GM12878 (cell line): ENCODE results near the gene STON2. TPM values are rescaled to one million over a fixed set of nuclear protein-coding genes. Genes with fewer than 3 reads are reported as not detected.
A peak's percentile ranks its signal among the peaks of the same experiment; 100 is the strongest.

Experiments
- ATAC-seq: fragments of 200-7000 bp; cut with Tn5 transposase; 3 replicates; pipeline ENCODE4 v1.9.1; 2020; ENCODE audit warnings: mild to moderate bottlenecking, moderate library complexity
- BruUV-seq: library from RNA; stranded (reverse); fragments of 400-500 nt; replicated peaks from 2 replicates; lab custom pipeline; 2021; lab: Mats Ljungman, UMichigan
- CTCF ChIA-PET: fragments of 300-600 bp; sonication (Branson Sonifier 250); formaldehyde crosslinking; extraction: SDS; loops from one replicate; lab custom pipeline; 2021; ENCODE audit warnings: inconsistent platforms; lab: Yijun Ruan, JAX
- POLR2A ChIA-PET: fragments of 350-600 bp; formaldehyde crosslinking; extraction: SDS; loops from one replicate; lab custom pipeline; 2021; ENCODE audit warnings: inconsistent platforms; lab: Charles Lee
- RAD21 ChIA-PET: fragments of 300-600 bp; sonication (Branson Sonifier 250); formaldehyde crosslinking; loops from one replicate; lab custom pipeline; 2023; ENCODE audit warnings: antibody characterized with exemption; ENCODE audit not compliant: unreplicated experiment; lab: Charles Lee
- SMC1A ChIA-PET: fragments of 300-600 bp; sonication (Branson Sonifier 250); formaldehyde crosslinking; loops from one replicate; lab custom pipeline; 2023; ENCODE audit not compliant: unreplicated experiment, uncharacterized antibody; lab: Charles Lee
- DNase-seq: peaks from one replicate; pipeline ENCODE4 v3.0.0-alpha.2; 2011; ENCODE audit warnings: low read depth, low spot score
- FAIRE-seq: peaks from 3 replicates; lab custom pipeline; 2011; peaks lifted over from hg19 to GRCh38; lab: Jason Lieb, UNC
- H2AFZ ChIP-seq: 2 replicates; pipeline ENCODE4 v1.6.0; 2011; ENCODE audit warnings: low read depth, low read length, control low read depth; ENCODE audit not compliant: control insufficient read depth
- H3K27ac ChIP-seq: 2 replicates; pipeline ENCODE4 v1.5.1; 2011; ENCODE audit warnings: control low read depth; ENCODE audit not compliant: control insufficient read depth, insufficient read depth
- H3K27me3 ChIP-seq, 2 experiments: replicated peaks in 1 of 2; 2 replicates each; pipeline versions ENCODE4 v1.6.0 to v1.6.1; 2011; ENCODE audit warnings: low read length in 1 of 2; ENCODE audit not compliant: control insufficient read depth in 2 of 2, insufficient read depth in 2 of 2
- H3K36me3 ChIP-seq, 2 experiments: 2 replicates each; pipeline ENCODE4 v1.5.1; 2011; ENCODE audit warnings: low read length in 1 of 2; ENCODE audit not compliant: control insufficient read depth in 2 of 2, insufficient read depth in 2 of 2
- H3K4me1 ChIP-seq: 2 replicates; pipeline ENCODE4 v1.6.1; 2011; ENCODE audit warnings: mild to moderate bottlenecking, low read length, moderate library complexity, mixed read lengths; ENCODE audit not compliant: control insufficient read depth, insufficient read depth
- H3K4me2 ChIP-seq: 2 replicates; pipeline ENCODE4 v1.6.0; 2011; ENCODE audit warnings: control low read depth; ENCODE audit not compliant: control insufficient read depth, insufficient read depth
- H3K4me3 ChIP-seq: fragments of 200-600 bp; sonication (generic); 2 replicates; pipeline ENCODE4 v1.5.1; 2016
- H3K79me2 ChIP-seq: 2 replicates; pipeline ENCODE4 v1.6.0; 2011; ENCODE audit warnings: low read length; ENCODE audit not compliant: control insufficient read depth, insufficient read depth
- H3K9ac ChIP-seq: 2 replicates; pipeline ENCODE4 v1.8.0; 2011; ENCODE audit warnings: low read length, control low read depth, mixed read lengths; ENCODE audit not compliant: control insufficient read depth, insufficient read depth
- H3K9me3 ChIP-seq: replicated peaks from 3 replicates; pipeline ENCODE4 v1.5.1; 2011; ENCODE audit warnings: mild to moderate bottlenecking, low read length; ENCODE audit not compliant: control insufficient read depth, insufficient read depth
- H4K20me1 ChIP-seq: 2 replicates; pipeline ENCODE4 v1.6.0; 2011; ENCODE audit not compliant: control insufficient read depth, insufficient read depth
- CREM ChIP-seq: IDR thresholded peaks from 2 replicates; pipeline ENCODE4 v1.6.1; 2014; ENCODE audit warnings: antibody characterized with exemption, low read depth
- HSF1 ChIP-seq: fragments of 150-350 bp; IDR thresholded peaks from 2 replicates; pipeline ENCODE4 v1.6.1; 2014; ENCODE audit warnings: mild to moderate bottlenecking, low read depth, low read length
- MEF2B ChIP-seq: fragments of 450-650 bp; IDR thresholded peaks from 2 replicates; pipeline ENCODE4 v1.6.1; 2018; ENCODE audit warnings: mild to moderate bottlenecking, moderate library complexity; ENCODE audit not compliant: partially characterized antibody, poor library complexity, severe bottlenecking
- MLLT1 ChIP-seq: fragments of 450-650 bp; IDR thresholded peaks from 2 replicates; pipeline ENCODE4 v1.6.1; 2016; ENCODE audit warnings: mild to moderate bottlenecking
- MXI1 ChIP-seq: fragments of 150-350 bp; IDR thresholded peaks from 2 replicates; pipeline ENCODE4 v1.6.1; 2011; ENCODE audit warnings: low read depth, mild to moderate bottlenecking, inconsistent platforms, low read length, improper control_type of control experiment
- NBN ChIP-seq: fragments of 450-650 bp; IDR thresholded peaks from 2 replicates; pipeline ENCODE4 v1.6.1; 2016
- POLR2AphosphoS5 ChIP-seq: IDR thresholded peaks from 2 replicates; pipeline ENCODE4 v1.6.1; 2011; ENCODE audit warnings: mild to moderate bottlenecking, low read length, inconsistent platforms
- PRDM15 ChIP-seq: fragments of 450-650 bp; formaldehyde crosslinking; IDR thresholded peaks from 2 replicates; pipeline ENCODE4 v1.4.0; 2020; ENCODE audit warnings: mild to moderate bottlenecking, moderate library complexity
- RAD21 ChIP-seq: IDR thresholded peaks from 2 replicates; pipeline ENCODE4 v1.6.1; 2011; ENCODE audit warnings: mild to moderate bottlenecking, low read depth, low read length, moderate library complexity; ENCODE audit not compliant: insufficient read depth
- RELB ChIP-seq: fragments of 450-650 bp; IDR thresholded peaks from 2 replicates; pipeline ENCODE4 v1.6.1; 2017; ENCODE audit warnings: low read depth, mild to moderate bottlenecking, moderate library complexity
- STAT1 ChIP-seq: fragments of 450-650 bp; conservative IDR thresholded peaks from 2 replicates; pipeline ENCODE4 v1.6.1; 2014; ENCODE audit warnings: antibody characterized with exemption, mild to moderate bottlenecking
- WRNIP1 ChIP-seq: IDR thresholded peaks from 2 replicates; pipeline ENCODE4 v1.6.1; 2011; ENCODE audit warnings: low read depth, low read length, improper control_type of control experiment, borderline replicate concordance
- WGBS: methylation state at CpG from one replicate; pipeline ENCODE4 v1.1.6; 2016; ENCODE audit warnings: low lambda C conversion rate; ENCODE audit not compliant: insufficient replicate concordance, insufficient coverage; ENCODE audit errors: missing lambda C conversion rate; 5-methylcytosine and 5-hydroxymethylcytosine counted together
- in situ Hi-C: fragments of 300-500 bp; cut with MboI; formaldehyde crosslinking; loops from 9 replicates; pipeline ENCODE4 v1.14.3; 2018; ENCODE audit warnings: mixed read lengths
- intact Hi-C: fragments of 100-400 bp; cut with micrococcal nuclease; formaldehyde crosslinking; loops from one replicate; pipeline ENCODE4 v1.14.2; 2022; ENCODE audit not compliant: unreplicated experiment
- polyA plus RNA-seq, 11 experiments: library from polyadenylated mRNA; depleted of rRNA in 4 of 11; unstranded in 6 of 11; stranded (reverse) in 5 of 11; fragments of >200 nt; fragmentation: Nextera tagmentation in 4 of 11; fragmentation: Illumina TruSeq in 1 of 11; extraction: Ambion mirVana in 4 of 11; extraction: Trizol in 1 of 11; gene quantifications; 1 replicate in 1 of 11; 2 replicates in 10 of 11; pipeline versions ENCODE4 v1.2.1 to v1.2.3, GENCODE V29; 2011 to 2016; ENCODE audit warnings: inconsistent platforms in 2 of 11, missing spikeins in 2 of 11, low read depth in 1 of 11
- total RNA-seq, 4 experiments: library from RNA; depleted of rRNA in 3 of 4; stranded (reverse); fragments of >200 nt in 3 of 4; fragmentation: Illumina TruSeq in 1 of 4; extraction: Trizol in 1 of 4; gene quantifications; 2 replicates each; pipeline versions ENCODE4 v1.2.1 to v1.2.3, GENCODE V29; 2013 to 2021

Gene STON2
- total and polyA plus RNA-seq, 10 of the 15 experiments (the other 5 are each of a cell fraction or from before 2014, with no cell fraction given): 0.03 to 0.13 (median 0.03) TPM; not detected in 7

- TF ChIP-seq PRDM15 (CRISPR knock-in tag) (no peak), MXI1 (no peak), WRNIP1 (no peak), STAT1 (no peak), POLR2AphosphoS5 (no peak)
Observed at GRCh38 chr14:81222126-81222525, 178.0 kb downstream of the STON2 start (continued).

GRCh38 chr14:81221579-81222102 lies 178.5 kb downstream of the STON2 start:
- Histone ChIP-seq H2AFZ (peak overlapping the region; percentile 89), H3K4me2 (peak overlapping the region; percentile 51), H3K27me3 (no peaks in the 10 kb centered on the region), H3K4me1 (0 out of 2 replicates have a peak, but pooled peaks cover 3% of the 10 kb centered on the region), H3K4me3 (peak overlapping the region; percentile 67), H3K9ac (peak overlapping the region; percentile 89), H3K79me2 (peaks cover 38% of the 10 kb centered on the region), H3K36me3 (no peaks in the 10 kb centered on the region), H4K20me1 (no peaks in the 10 kb centered on the region), H3K9me3 (no peaks in the 10 kb centered on the region; the same call in 2 of the 3 replicates), H3K27ac (peak overlapping the region; percentile 97)
- CTCF ChIA-PET: interaction anchor here (1.0 to 1.5 kb wide), 2 partner anchors 51 to 225 kb away, joined by 3 to 5 read pairs; no protein-coding TSS in a partner anchor
- RAD21 ChIA-PET: interaction anchor here (1.5 to 1.6 kb wide), 2 partner anchors 25 to 51 kb away, joined by 3 to 4 read pairs; no protein-coding TSS in a partner anchor
- no peak for ATAC-seq
- no peak for DNase-seq
- POLR2A ChIA-PET: interaction anchor here (1.2 to 2.1 kb wide), 4 partner anchors 12 to 280 kb away, joined by 3 to 7 read pairs (median 5); partner anchors contain the start of gene CEP128
- intact Hi-C loops (loop anchor here (2.0 kb wide), 1 partner anchor 249 kb away; no protein-coding TSS in a partner anchor), in situ Hi-C loops (no loop called here)
- SMC1A ChIA-PET: interaction anchor here (0.9 to 1.8 kb wide), 3 partner anchors 8 to 23 kb away, joined by 3 to 7 read pairs (median 5); no protein-coding TSS in a partner anchor
- WGBS: 35% methylated on average over 16 of the region's 16 CpGs
- TSS peak; percentile 52 for BruUV-seq
- no peak for FAIRE-seq
- TF ChIP-seq HSF1 (no peak), CREM (no peak), MEF2B (peak; percentile 7), NBN (0 out of 2 replicates have a peak, but pooled peaks have one; percentile 21), RAD21 (no peak), MLLT1 (peak; percentile 95), RELB (0 out of 2 replicates have a peak, but pooled peaks have one; percentile 18)
